OCI-LY1 (cell line): ENCODE data around the gene RASGRF1.

Source experiments
- CTCF ChIP-seq: fragments of 200-600 bp; sonication (generic), shearing (Covaris generic); IDR thresholded peaks from 2 replicates; pipeline ENCODE4 v1.5.1; 2017; ENCODE audit warnings: mild to moderate bottlenecking, antibody characterized with exemption, low read length, moderate library complexity, mixed read lengths
- EZH2 ChIP-seq: fragments of 200-600 bp; sonication (generic), shearing (Covaris generic); IDR thresholded peaks from 2 replicates; pipeline ENCODE4 v1.8.0; 2017; ENCODE audit warnings: borderline replicate concordance, mixed run types, mild to moderate bottlenecking, antibody characterized with exemption, low read length, moderate library complexity, mixed read lengths

DNA sequence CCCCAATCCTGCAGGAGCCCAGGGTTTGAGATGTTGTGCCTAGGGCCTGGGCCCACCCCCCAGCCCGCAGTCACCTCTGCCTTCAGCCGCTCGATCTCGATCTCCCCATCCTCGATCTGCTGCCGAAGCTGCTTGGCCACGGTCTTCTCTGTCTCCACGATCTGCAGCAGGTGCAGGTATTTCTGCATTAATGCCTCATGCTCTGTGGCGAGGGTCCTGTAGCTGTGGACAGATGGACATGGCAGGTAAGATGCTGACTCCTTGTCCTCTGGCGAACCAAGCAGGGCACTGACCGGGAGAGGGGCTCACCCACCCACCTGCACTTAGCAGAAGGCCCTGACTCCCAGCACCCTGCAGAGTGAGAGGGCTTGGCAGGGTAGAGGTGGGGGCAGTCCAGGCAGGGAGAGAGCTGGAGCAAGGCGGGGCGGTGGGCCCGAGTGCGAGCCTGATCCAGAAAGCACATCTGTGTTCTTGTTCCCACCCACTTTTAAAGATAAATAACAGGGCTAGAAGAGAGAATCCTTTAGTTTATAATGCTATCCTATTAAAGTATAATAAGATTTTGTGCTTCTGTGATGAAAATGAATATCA lies 32.2 kb downstream of the RASGRF1 start:
- TF ChIP-seq CTCF, result no peak
- no peak for TF ChIP-seq EZH2
